Measurements from ENCODE around the gene OR52J3. TPM values are rescaled to one million over a fixed set of nuclear protein-coding genes. Genes with fewer than 3 reads are reported as not detected.

OR52J3 gene
- total and polyA plus RNA-seq, 2 of the 8 experiments (the other 6 are each of a cell fraction or from before 2014, with no cell fraction given): not detected

GRCh38 chr11:5081405-5081804 is 35.1 kb downstream of the OR52J3 start:
- Histone ChIP-seq H3K18ac (ENCODE audit: extremely low read depth, low read length) (no peak overlapping the region), H3K4ac (replicated peaks; ENCODE audit: insufficient read length, low read depth, low read length) (no peak overlapping the region), H2BK5ac (ENCODE audit: low read depth, low read length) (no peak overlapping the region), H3K9ac (replicated peaks in 1 of 4; ENCODE audit: extremely low read depth in 1 of 4, low read depth in 3 of 4, low read length in 3 of 4) (no peak overlapping the region), H3K36me3 (ENCODE audit: control insufficient read depth in 2 of 4, insufficient read depth in 4 of 4, low read length in 3 of 4) (no peaks in the 10 kb centered on the region), H2AK5ac (ENCODE audit: low read depth, low read length) (no peak overlapping the region), H4K5ac (ENCODE audit: insufficient read length, low read depth, low read length) (no peak overlapping the region), H2BK15ac (ENCODE audit: low read length) (no peak overlapping the region), H3K4me3 (ENCODE audit: extremely low read depth in 1 of 4, insufficient read depth in 2 of 4, low read depth in 3 of 4, low read length in 4 of 4) (no peak overlapping the region), H2BK20ac (ENCODE audit: low read length) (no peak overlapping the region), H3K4me2 (ENCODE audit: insufficient read depth in 1 of 2, low read depth in 2 of 2, low read length in 2 of 2) (no peak overlapping the region), H3K27ac (ENCODE audit: low read depth, low read length) (no peak overlapping the region), H2BK12ac (ENCODE audit: low read depth, low read length) (no peak overlapping the region), H3K27me3 (replicated peaks in 1 of 4; ENCODE audit: control insufficient read depth in 3 of 4, extremely low read depth in 1 of 4, insufficient read depth in 3 of 4, low read length in 3 of 4) (no peaks in the 10 kb centered on the region), H3K9me3 (ENCODE audit: insufficient read depth in 2 of 2, low read depth in 1 of 2, low read length in 1 of 2) (no peaks in the 10 kb centered on the region), H3K79me1 (ENCODE audit: low read depth, low read length) (no peaks in the 10 kb centered on the region), H4K91ac (replicated peaks; ENCODE audit: insufficient read length, low read length) (no peak overlapping the region), H3K23me2 (ENCODE audit: low read depth, low read length) (no peaks in the 10 kb centered on the region), H2BK120ac (replicated peaks; ENCODE audit: low read depth, low read length) (no peak overlapping the region), H4K8ac (ENCODE audit: extremely low read depth, insufficient read depth, low read length) (no peak overlapping the region), H3K79me2 (ENCODE audit: control insufficient read depth in 1 of 2, insufficient read depth in 2 of 2, low read length in 2 of 2) (no peaks in the 10 kb centered on the region), H2AFZ (ENCODE audit: low read length) (no peak overlapping the region), H4K20me1 (replicated peaks in 1 of 2; ENCODE audit: control insufficient read depth in 1 of 2, insufficient read depth in 2 of 2, low read length in 2 of 2) (no peaks in the 10 kb centered on the region), H3K14ac (ENCODE audit: insufficient read length) (no peak overlapping the region), H3K56ac (replicated peaks; ENCODE audit: insufficient read length, low read depth, low read length) (no peak overlapping the region), H3K23ac (ENCODE audit: insufficient read length) (no peak overlapping the region), H3K4me1 (replicated peaks in 1 of 4; ENCODE audit: control insufficient read depth in 3 of 4, insufficient read depth in 4 of 4, low read length in 3 of 4) (no peaks in the 10 kb centered on the region)
- DNase-seq (ENCODE audit: low read depth in 1 of 2, low spot score in 2 of 2) (no peak), FAIRE-seq (no peak)
- CTCF ChIA-PET (ENCODE audit: partially characterized antibody): no interaction called here
- WGBS, 2 experiments (ENCODE audit: extremely low coverage in 1 of 2, insufficient coverage in 1 of 2, insufficient read length in 1 of 2, insufficient replicate concordance in 2 of 2, low coverage in 1 of 2, low lambda C conversion rate in 2 of 2, missing lambda C conversion rate in 1 of 2): 91% methylated on average over 2 of the region's 2 CpGs; no CpG with 5 or more reads in 1 of the 2 experiments
- POLR2A ChIA-PET (ENCODE audit: partially characterized antibody): no interaction called here
- no peak for TF ChIP-seq NANOG (IDR thresholded peaks at IDR 0.05; ENCODE audit: insufficient read depth, low read depth, low read length, poor library complexity, severe bottlenecking)

Measured in H1 (cell line).